ENCODE measurements around the gene MPP4. TPM values are rescaled to one million over a fixed set of nuclear protein-coding genes. Genes with fewer than 3 reads are reported as not detected.

MPP4 gene
- total and polyA plus RNA-seq, 4 donors: 0.02 to 0.25 (median 0.07) TPM; not detected in 1

DNA sequence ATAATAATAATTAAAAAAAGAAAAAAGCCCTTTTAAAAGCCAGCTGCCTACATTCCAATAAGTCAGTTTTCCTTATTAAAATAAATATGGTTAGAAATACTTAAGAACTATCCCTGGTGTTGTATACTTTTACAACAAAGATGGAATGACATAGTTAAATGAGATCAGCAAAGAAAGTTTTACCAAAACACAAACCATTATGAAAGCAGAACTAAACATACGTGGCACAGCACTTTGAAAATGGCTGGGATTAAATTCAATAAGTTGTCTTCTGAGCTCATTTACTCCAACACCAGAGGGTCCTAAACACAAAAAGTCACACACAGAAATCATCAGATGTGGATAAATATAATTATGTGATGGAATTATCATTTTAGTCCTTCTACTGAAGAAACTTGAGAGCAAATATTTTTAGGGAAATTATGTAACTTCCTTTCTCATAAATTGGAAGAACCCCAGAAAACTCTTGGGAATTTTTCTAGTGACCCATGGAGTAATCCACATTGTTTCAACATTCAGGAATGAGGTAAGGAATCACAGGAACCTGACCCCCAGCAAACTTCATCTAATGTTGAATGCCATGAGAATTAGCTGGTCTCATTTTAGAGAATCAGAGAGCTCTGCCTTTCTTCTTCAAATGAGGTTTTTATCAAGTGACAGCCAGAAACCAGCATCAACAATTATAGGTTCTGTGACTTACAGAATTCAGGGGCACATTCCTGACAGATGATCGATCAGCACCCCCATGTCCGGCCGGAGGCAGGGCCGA is 43.6 kb downstream of the MPP4 start:
- no peak overlapping the region for H3K9ac ChIP-seq (ENCODE audit: low read depth in 1 of 2, low read length in 2 of 2)

DNA sequence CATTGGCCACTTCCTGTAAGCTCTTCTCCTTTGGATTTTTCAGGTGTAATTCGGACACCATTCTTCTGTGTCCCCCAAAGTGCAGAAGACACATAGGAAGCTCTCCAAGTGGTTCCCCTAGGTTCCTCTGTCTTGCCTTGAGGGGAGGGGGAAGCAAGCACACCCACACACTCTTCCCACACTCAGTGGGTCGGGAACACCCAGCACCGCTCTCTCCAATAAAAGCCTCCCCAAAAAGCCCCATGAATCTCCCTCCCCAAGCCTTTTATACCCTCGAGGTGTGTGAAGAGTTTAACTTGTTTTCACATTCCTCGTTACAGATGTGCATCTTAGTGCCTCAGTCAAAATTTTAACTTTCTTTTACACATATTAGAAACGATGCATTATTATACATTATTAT is 45.2 kb downstream of the MPP4 start:
- Histone ChIP-seq H3K9ac (ENCODE audit: low read depth in 1 of 2, low read length in 2 of 2) (no peak overlapping the region), H3K9me3 (ENCODE audit: control insufficient read depth in 4 of 4, low read length in 3 of 4) (no peaks in the 10 kb centered on the region), H3K4me1 (ENCODE audit: control insufficient read depth in 4 of 4, insufficient read depth in 4 of 4, low read length in 3 of 4) (no peaks in the 10 kb centered on the region), H3K4me3 (ENCODE audit: low read depth in 1 of 3, low read length in 3 of 3) (no peak overlapping the region), H3K27ac (ENCODE audit: low read depth in 1 of 2, low read length in 2 of 2) (no peak overlapping the region), H3K27me3 (ENCODE audit: control insufficient read depth in 4 of 4, insufficient read depth in 4 of 4, low read length in 3 of 4) (no peaks in the 10 kb centered on the region), H3K36me3 (ENCODE audit: control insufficient read depth in 4 of 4, insufficient read depth in 3 of 4, low read depth in 1 of 4, low read length in 3 of 4) (no peaks in the 10 kb centered on the region)
- TF ChIP-seq YY1 (IDR thresholded peaks at IDR 0.05): no peak
- no peak for TF ChIP-seq FOXA1 (IDR thresholded peaks at IDR 0.05)
- TF ChIP-seq SP1 (IDR thresholded peaks at IDR 0.05): no peak
- no peak for DNase-seq (ENCODE audit: low spot score)
- 81% methylated on average over 6 of the region's 6 CpGs for WGBS

More for the DNA sequence above, 43.6 kb downstream of the MPP4 start:
- Histone ChIP-seq H3K4me3 (ENCODE audit: low read depth in 1 of 3, low read length in 3 of 3) (no peak overlapping the region), H3K9me3 (ENCODE audit: control insufficient read depth in 4 of 4, low read length in 3 of 4) (no peaks in the 10 kb centered on the region), H3K4me1 (ENCODE audit: control insufficient read depth in 4 of 4, insufficient read depth in 4 of 4, low read length in 3 of 4) (no peaks in the 10 kb centered on the region), H3K27me3 (ENCODE audit: control insufficient read depth in 4 of 4, insufficient read depth in 4 of 4, low read length in 3 of 4) (no peaks in the 10 kb centered on the region), H3K27ac (ENCODE audit: low read depth in 1 of 2, low read length in 2 of 2) (no peak overlapping the region), H3K36me3 (ENCODE audit: control insufficient read depth in 4 of 4, insufficient read depth in 3 of 4, low read depth in 1 of 4, low read length in 3 of 4) (no peaks in the 10 kb centered on the region)
- TF ChIP-seq GABPA (IDR thresholded peaks at IDR 0.05 in 1 of 2, conservative IDR thresholded peaks at IDR 0.05 in 1 of 2): no peak
- TF ChIP-seq, protein P1, sequence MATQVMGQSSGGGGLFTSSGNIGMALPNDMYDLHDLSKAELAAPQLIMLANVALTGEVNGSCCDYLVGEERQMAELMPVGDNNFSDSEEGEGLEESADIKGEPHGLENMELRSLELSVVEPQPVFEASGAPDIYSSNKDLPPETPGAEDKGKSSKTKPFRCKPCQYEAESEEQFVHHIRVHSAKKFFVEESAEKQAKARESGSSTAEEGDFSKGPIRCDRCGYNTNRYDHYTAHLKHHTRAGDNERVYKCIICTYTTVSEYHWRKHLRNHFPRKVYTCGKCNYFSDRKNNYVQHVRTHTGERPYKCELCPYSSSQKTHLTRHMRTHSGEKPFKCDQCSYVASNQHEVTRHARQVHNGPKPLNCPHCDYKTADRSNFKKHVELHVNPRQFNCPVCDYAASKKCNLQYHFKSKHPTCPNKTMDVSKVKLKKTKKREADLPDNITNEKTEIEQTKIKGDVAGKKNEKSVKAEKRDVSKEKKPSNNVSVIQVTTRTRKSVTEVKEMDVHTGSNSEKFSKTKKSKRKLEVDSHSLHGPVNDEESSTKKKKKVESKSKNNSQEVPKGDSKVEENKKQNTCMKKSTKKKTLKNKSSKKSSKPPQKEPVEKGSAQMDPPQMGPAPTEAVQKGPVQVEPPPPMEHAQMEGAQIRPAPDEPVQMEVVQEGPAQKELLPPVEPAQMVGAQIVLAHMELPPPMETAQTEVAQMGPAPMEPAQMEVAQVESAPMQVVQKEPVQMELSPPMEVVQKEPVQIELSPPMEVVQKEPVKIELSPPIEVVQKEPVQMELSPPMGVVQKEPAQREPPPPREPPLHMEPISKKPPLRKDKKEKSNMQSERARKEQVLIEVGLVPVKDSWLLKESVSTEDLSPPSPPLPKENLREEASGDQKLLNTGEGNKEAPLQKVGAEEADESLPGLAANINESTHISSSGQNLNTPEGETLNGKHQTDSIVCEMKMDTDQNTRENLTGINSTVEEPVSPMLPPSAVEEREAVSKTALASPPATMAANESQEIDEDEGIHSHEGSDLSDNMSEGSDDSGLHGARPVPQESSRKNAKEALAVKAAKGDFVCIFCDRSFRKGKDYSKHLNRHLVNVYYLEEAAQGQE (IDR thresholded peaks at IDR 0.05): peak; percentile 17
- TF ChIP-seq FOXA1 (IDR thresholded peaks at IDR 0.05): no peak
- TF ChIP-seq, protein P2, sequence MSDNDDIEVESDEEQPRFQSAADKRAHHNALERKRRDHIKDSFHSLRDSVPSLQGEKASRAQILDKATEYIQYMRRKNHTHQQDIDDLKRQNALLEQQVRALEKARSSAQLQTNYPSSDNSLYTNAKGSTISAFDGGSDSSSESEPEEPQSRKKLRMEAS (IDR thresholded peaks at IDR 0.05): no peak
- no peak for TF ChIP-seq TAF1 (conservative IDR thresholded peaks at IDR 0.05)
- TF ChIP-seq EGR1 (IDR thresholded peaks at IDR 0.05; ENCODE audit: low read depth in 2 of 2): no peak
- DNase-seq (ENCODE audit: low spot score): no peak
- 84% methylated on average over 5 of the region's 5 CpGs for WGBS

DNA sequence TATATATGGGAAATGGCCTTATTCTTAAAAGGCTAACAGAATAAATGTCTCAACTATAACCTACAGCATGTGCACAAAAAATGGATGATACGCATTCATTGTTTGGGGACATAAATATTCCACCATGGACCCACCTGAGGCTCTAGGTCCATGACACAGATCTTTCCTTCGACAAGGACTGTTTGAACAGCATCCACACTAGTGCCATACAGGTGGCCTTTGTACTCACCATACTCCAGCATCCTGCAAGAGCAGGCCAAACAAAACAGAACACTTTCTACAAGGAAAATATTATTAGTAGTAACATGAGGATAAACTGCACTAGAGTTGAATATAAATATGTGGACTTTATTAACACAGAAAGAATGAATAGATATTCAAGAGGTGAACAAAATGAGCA is 49.0 kb downstream of the MPP4 start:
- Histone ChIP-seq H3K4me3 (ENCODE audit: low read depth in 1 of 3, low read length in 3 of 3) (no peak overlapping the region), H3K27ac (ENCODE audit: low read depth in 1 of 2, low read length in 2 of 2) (no peak overlapping the region), H3K27me3 (ENCODE audit: control insufficient read depth in 4 of 4, insufficient read depth in 4 of 4, low read length in 3 of 4) (no peaks in the 10 kb centered on the region), H3K36me3 (ENCODE audit: control insufficient read depth in 4 of 4, insufficient read depth in 3 of 4, low read depth in 1 of 4, low read length in 3 of 4) (no peaks in the 10 kb centered on the region), H3K4me1 (ENCODE audit: control insufficient read depth in 4 of 4, insufficient read depth in 4 of 4, low read length in 3 of 4) (no peaks in the 10 kb centered on the region), H3K9ac (ENCODE audit: low read depth in 1 of 2, low read length in 2 of 2) (no peak overlapping the region), H3K9me3 (ENCODE audit: control insufficient read depth in 4 of 4, low read length in 3 of 4) (no peaks in the 10 kb centered on the region)
- no peak for DNase-seq (ENCODE audit: low spot score)
- 72% methylated on average over 2 of the region's 2 CpGs for WGBS
- TF ChIP-seq, protein P3, sequence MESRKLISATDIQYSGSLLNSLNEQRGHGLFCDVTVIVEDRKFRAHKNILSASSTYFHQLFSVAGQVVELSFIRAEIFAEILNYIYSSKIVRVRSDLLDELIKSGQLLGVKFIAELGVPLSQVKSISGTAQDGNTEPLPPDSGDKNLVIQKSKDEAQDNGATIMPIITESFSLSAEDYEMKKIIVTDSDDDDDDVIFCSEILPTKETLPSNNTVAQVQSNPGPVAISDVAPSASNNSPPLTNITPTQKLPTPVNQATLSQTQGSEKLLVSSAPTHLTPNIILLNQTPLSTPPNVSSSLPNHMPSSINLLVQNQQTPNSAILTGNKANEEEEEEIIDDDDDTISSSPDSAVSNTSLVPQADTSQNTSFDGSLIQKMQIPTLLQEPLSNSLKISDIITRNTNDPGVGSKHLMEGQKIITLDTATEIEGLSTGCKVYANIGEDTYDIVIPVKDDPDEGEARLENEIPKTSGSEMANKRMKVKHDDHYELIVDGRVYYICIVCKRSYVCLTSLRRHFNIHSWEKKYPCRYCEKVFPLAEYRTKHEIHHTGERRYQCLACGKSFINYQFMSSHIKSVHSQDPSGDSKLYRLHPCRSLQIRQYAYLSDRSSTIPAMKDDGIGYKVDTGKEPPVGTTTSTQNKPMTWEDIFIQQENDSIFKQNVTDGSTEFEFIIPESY (IDR thresholded peaks at IDR 0.05): no peak
- TF ChIP-seq HNF4G (IDR thresholded peaks at IDR 0.05): no peak
- no peak for TF ChIP-seq RXRA (IDR thresholded peaks at IDR 0.05)
- no peak for TF ChIP-seq FOXA2 (IDR thresholded peaks at IDR 0.05)
- TF ChIP-seq, protein P2 (IDR thresholded peaks at IDR 0.05): no peak
- no peak for TF ChIP-seq HNF4A (conservative IDR thresholded peaks at IDR 0.05)
- TF ChIP-seq TAF1 (conservative IDR thresholded peaks at IDR 0.05): no peak
- TF ChIP-seq EGR1 (IDR thresholded peaks at IDR 0.05; ENCODE audit: low read depth in 2 of 2): no peak

Data from liver (tissue), 9 donors.